Measurements from ENCODE around the gene PKMYT1.
A peak's percentile ranks its signal among the peaks of the same experiment; 100 is the strongest.
"Not testable (repeated sequence)": the region's sequence is repeated elsewhere in the genome, so short reads cannot be mapped to it uniquely, and the experiment has no call there.

The PKMYT1 gene

DNA sequence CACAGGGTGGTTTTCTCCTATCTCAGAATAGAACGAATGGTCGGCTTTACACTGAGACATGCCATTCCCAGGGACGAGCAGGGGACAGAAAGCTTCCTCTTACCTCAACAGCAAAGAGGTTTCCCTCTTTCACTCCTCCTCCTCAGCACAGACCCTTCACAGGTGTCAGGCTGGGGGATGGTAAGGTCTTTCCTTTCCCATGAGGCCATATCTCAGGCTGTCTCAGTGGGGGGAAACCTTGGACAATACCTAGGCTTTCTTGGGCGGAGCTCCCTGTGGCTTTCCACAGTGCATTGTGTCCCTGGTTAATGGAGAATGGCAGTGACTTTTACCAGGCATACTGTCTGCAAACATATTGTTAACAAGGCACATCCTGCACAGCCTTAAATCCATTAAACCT lies 52.1 kb downstream of the PKMYT1 start:
- not testable (repeated sequence) for H3K9ac ChIP-seq (ENCODE audit: low read depth, low read length); H3K36me3 ChIP-seq (ENCODE audit: control insufficient read depth, insufficient read depth, low read length); H3K4me3 ChIP-seq (ENCODE audit: low read depth, low read length); H3K27me3 ChIP-seq (ENCODE audit: control insufficient read depth, insufficient read depth, low read length); H3K4me1 ChIP-seq (ENCODE audit: control insufficient read depth, insufficient read depth, low read length); H3K9me3 ChIP-seq (ENCODE audit: control insufficient read depth, insufficient read depth, low read length)
- H3K27ac ChIP-seq (ENCODE audit: low read depth, low read length) = peak overlapping the region; percentile 46

DNA sequence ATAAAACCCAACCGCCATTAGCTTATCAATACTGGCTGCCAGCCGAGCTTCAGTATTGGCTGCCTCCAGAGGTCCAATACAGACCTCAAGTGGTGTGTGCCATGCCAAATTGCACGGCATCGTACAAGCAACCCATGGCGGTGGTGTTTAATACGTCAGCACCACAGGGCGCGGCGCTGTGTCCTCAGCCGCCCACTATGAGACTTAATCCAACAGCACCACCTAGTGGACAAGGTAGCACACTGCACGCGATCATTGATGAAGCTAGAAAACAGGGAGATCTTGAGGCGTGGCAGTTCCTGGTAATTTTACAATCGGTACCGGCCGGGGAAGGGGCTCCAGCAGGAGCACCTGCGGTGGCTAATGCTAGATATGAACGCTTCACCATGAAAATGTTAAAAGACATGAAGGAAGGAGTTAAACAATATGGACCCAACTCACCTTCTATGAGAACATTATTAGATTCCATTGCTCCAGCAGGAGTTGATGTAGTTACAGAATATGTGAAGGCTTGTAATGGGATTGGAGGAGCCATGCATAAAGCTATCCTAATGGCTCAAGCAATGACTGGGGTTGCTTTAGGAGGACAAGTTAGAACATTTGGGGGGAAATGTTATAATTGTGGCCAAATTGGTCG lies 53.1 kb downstream of the PKMYT1 start:
- peaks cover 3% of the 10 kb centered on the region; the same call in 1 of the 2 replicates for H3K4me1 ChIP-seq (ENCODE audit: control insufficient read depth, insufficient read depth, low read length)
- H3K4me3 ChIP-seq (ENCODE audit: low read depth, low read length) = no peak overlapping the region
- no peaks in the 10 kb centered on the region for H3K36me3 ChIP-seq (ENCODE audit: control insufficient read depth, insufficient read depth, low read length)
- no peak overlapping the region for H3K9ac ChIP-seq (ENCODE audit: low read depth, low read length)
- no peak overlapping the region for H3K27ac ChIP-seq (ENCODE audit: low read depth, low read length)
- H3K27me3 ChIP-seq (ENCODE audit: control insufficient read depth, insufficient read depth, low read length) = no peaks in the 10 kb centered on the region
- H3K9me3 ChIP-seq (ENCODE audit: control insufficient read depth, insufficient read depth, low read length) = no peaks in the 10 kb centered on the region

DNA sequence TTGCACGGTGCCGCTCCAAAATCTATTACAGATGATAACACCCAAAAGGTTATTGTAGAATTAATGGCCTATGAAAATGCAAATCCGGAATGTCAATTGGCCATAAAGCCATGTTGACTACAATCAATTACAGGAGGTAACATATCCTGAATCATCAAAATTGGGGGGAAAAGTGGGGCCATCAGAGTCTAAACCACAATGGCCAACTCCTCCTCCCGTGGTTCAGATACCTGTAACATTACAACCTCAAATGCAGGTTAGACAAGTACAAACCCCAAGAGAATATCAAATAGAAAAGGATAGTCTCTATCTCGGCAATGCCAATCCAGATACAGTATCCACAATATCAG lies 53.6 kb downstream of the PKMYT1 start:
- Histone ChIP-seq H3K9me3 (ENCODE audit: control insufficient read depth, insufficient read depth, low read length) (no peaks in the 10 kb centered on the region), H3K9ac (ENCODE audit: low read depth, low read length) (no peak overlapping the region), H3K4me3 (ENCODE audit: low read depth, low read length) (no peak overlapping the region)

DNA sequence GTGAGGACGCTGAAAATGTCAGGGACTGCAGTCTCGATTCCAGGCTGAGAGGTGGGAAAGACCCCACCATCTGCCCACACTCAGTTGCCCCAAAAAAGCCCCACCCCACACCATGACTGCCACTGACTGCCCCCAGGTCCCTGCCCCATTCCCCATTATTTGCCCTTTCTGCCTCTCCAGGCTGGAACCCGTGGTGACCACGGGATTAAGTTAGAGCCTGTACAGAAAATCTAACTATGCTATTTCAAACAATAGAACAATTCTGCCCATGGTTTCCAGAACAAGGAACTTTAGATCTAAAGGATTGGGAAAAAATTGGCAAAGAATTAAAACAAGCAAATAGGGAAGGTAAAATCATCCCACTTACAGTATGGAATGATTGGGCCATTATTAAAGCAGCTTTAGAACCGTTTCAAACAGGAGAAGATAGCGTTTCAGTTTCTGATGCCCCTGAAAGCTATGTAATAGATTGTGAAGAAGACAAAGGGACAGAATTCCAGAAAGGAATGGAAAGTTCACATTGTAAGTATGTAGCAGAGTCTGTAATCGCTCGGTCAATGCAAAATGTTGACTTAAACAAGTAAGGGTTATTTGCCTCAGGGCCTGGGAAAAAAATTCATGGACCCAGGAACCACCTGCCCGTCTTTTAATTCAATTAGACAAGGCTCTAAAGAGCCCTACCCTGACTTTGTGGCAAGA lies 54.1 kb downstream of the PKMYT1 start:
- H3K9ac ChIP-seq (ENCODE audit: low read depth, low read length) = no peak overlapping the region
- H3K27ac ChIP-seq (ENCODE audit: low read depth, low read length) = no peak overlapping the region
- H3K4me1 ChIP-seq (ENCODE audit: control insufficient read depth, insufficient read depth, low read length) = peaks cover 3% of the 10 kb centered on the region; the same call in 1 of the 2 replicates
- H3K27me3 ChIP-seq (ENCODE audit: control insufficient read depth, insufficient read depth, low read length) = no peaks in the 10 kb centered on the region
- no peaks in the 10 kb centered on the region for H3K36me3 ChIP-seq (ENCODE audit: control insufficient read depth, insufficient read depth, low read length)
- H3K4me3 ChIP-seq (ENCODE audit: low read depth, low read length) = no peak overlapping the region
- no peaks in the 10 kb centered on the region for H3K9me3 ChIP-seq (ENCODE audit: control insufficient read depth, insufficient read depth, low read length)

More for the DNA sequence above, 53.6 kb downstream of the PKMYT1 start:
- H3K27ac ChIP-seq (ENCODE audit: low read depth, low read length) = no peak overlapping the region
- H3K4me1 ChIP-seq (ENCODE audit: control insufficient read depth, insufficient read depth, low read length) = peaks cover 3% of the 10 kb centered on the region; the same call in 1 of the 2 replicates
- H3K27me3 ChIP-seq (ENCODE audit: control insufficient read depth, insufficient read depth, low read length) = no peaks in the 10 kb centered on the region
- no peaks in the 10 kb centered on the region for H3K36me3 ChIP-seq (ENCODE audit: control insufficient read depth, insufficient read depth, low read length)

DNA sequence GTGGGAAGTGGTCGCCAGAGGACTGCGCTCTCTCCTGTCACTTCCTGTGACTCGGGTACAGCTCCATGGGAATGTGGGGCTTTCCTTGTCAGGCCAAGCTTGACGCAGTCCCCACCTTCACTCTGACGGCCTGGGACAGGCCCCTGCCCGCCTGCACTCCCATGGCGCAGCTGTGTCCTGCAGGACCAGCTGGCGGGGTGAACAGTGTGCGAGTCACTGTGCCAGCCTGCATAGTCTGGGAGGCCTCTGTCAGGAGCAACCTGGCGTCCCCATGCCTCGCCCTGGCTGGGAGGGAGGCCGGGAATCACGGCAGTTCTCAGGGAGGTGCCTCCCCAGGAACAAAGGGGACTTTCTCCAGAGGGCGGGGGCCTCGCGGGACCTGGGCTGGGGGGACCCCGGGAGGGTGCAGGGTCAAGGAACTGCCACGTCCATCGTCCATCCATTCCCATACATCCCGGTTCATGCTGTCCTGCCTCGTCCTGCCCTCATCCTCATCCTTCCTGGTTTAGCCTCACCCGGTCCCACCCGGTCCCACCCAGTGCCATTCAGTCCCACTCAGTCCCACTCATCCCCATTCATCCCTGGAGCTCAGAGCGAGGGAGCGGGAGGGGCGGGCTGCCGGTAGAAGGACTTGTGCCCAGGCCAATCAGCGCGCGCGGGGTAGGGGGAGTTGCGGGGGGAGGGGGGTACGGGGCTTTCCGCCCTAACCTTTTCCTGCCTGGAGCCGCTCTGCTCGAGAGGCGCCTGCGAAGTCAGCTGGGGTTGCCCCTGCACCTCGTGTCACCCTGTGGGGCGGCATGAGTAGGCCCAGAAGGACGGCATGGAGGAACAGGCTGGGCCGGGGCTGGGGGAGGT lies 55.1 kb downstream of the PKMYT1 start:
- Histone ChIP-seq H3K9ac (ENCODE audit: low read depth, low read length) (no peak overlapping the region; the same call in 1 of the 2 replicates), H3K9me3 (ENCODE audit: control insufficient read depth, insufficient read depth, low read length) (no peaks in the 10 kb centered on the region), H3K27me3 (ENCODE audit: control insufficient read depth, insufficient read depth, low read length) (no peaks in the 10 kb centered on the region), H3K27ac (ENCODE audit: low read depth, low read length) (no peak overlapping the region), H3K4me3 (ENCODE audit: low read depth, low read length) (no peak overlapping the region; the same call in 1 of the 2 replicates), H3K36me3 (ENCODE audit: control insufficient read depth, insufficient read depth, low read length) (no peaks in the 10 kb centered on the region), H3K4me1 (ENCODE audit: control insufficient read depth, insufficient read depth, low read length) (peaks cover 3% of the 10 kb centered on the region; the same call in 1 of the 2 replicates)

DNA sequence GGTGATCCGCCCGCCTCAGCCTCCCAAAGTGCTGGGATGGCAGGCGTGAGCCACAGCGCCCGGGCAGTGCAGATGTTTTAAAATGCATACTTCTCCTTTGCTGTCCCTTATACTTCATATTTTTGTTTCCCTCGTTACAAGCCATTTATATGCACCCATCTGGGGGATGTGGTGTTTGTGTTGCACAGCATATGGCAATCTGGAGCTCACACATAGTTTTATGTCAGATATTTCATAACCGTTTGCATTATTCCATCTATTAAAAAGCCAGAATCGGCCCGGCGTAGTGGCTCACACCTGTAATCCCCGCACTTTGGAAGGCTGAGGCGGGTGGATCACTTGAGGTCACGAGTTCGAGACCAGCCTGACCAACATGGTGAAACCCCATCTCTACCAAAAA lies 56.8 kb downstream of the PKMYT1 start:
- Histone ChIP-seq H3K4me3 (ENCODE audit: low read depth, low read length) (no peak overlapping the region), H3K9me3 (ENCODE audit: control insufficient read depth, insufficient read depth, low read length) (no peaks in the 10 kb centered on the region), H3K27ac (ENCODE audit: low read depth, low read length) (no peak overlapping the region), H3K36me3 (ENCODE audit: control insufficient read depth, insufficient read depth, low read length) (no peaks in the 10 kb centered on the region), H3K4me1 (ENCODE audit: control insufficient read depth, insufficient read depth, low read length) (peaks cover 3% of the 10 kb centered on the region; the same call in 1 of the 2 replicates), H3K27me3 (ENCODE audit: control insufficient read depth, insufficient read depth, low read length) (no peaks in the 10 kb centered on the region), H3K9ac (ENCODE audit: low read depth, low read length) (no peak overlapping the region)

All from HUES48 (cell line).